PC-9 (cell line): ENCODE results near the gene ZDHHC19.

Experiments used
- EZH2 ChIP-seq: fragments of 200-600 bp; sonication (generic); IDR thresholded peaks from 2 replicates; pipeline ENCODE4 v1.8.0; 2017; ENCODE audit warnings: antibody characterized with exemption, low read depth
- TF ChIP-seq, protein P1 (sequence below): fragments of 200-600 bp; sonication (generic); conservative IDR thresholded peaks from 2 replicates; pipeline ENCODE4 v1.6.1; 2017; ENCODE audit warnings: mixed run types, antibody characterized with exemption, mild to moderate bottlenecking, moderate library complexity

DNA sequence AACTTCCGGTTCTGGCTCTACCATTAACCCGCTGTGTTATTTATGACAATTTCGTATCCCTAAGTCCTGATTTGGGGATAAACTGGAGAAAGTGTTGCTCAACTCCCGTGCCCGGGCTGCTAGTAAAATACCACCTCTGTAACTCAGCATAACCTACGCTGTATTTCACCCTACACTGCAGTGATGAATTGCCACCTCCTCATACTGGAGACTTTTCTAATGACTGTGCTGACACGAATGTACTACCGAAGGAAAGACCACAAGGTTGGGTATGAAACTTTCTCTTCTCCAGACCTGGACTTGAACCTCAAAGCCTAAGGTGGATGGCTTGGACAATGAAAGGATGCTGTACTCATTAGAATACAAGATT, 21.7 kb upstream of the ZDHHC19 start:
- TF ChIP-seq EZH2: no peak
- TF ChIP-seq, protein P1, sequence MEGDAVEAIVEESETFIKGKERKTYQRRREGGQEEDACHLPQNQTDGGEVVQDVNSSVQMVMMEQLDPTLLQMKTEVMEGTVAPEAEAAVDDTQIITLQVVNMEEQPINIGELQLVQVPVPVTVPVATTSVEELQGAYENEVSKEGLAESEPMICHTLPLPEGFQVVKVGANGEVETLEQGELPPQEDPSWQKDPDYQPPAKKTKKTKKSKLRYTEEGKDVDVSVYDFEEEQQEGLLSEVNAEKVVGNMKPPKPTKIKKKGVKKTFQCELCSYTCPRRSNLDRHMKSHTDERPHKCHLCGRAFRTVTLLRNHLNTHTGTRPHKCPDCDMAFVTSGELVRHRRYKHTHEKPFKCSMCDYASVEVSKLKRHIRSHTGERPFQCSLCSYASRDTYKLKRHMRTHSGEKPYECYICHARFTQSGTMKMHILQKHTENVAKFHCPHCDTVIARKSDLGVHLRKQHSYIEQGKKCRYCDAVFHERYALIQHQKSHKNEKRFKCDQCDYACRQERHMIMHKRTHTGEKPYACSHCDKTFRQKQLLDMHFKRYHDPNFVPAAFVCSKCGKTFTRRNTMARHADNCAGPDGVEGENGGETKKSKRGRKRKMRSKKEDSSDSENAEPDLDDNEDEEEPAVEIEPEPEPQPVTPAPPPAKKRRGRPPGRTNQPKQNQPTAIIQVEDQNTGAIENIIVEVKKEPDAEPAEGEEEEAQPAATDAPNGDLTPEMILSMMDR: no peak
